IPS-NIHi7 (cell line): ENCODE measurements around the gene VPS16.

Source experiments
- DNase-seq: peaks from one replicate; pipeline ENCODE4 v3.0.0; 2012; ENCODE audit warnings: mixed read lengths; ENCODE audit errors: extremely low spot score

The VPS16 gene

DNA sequence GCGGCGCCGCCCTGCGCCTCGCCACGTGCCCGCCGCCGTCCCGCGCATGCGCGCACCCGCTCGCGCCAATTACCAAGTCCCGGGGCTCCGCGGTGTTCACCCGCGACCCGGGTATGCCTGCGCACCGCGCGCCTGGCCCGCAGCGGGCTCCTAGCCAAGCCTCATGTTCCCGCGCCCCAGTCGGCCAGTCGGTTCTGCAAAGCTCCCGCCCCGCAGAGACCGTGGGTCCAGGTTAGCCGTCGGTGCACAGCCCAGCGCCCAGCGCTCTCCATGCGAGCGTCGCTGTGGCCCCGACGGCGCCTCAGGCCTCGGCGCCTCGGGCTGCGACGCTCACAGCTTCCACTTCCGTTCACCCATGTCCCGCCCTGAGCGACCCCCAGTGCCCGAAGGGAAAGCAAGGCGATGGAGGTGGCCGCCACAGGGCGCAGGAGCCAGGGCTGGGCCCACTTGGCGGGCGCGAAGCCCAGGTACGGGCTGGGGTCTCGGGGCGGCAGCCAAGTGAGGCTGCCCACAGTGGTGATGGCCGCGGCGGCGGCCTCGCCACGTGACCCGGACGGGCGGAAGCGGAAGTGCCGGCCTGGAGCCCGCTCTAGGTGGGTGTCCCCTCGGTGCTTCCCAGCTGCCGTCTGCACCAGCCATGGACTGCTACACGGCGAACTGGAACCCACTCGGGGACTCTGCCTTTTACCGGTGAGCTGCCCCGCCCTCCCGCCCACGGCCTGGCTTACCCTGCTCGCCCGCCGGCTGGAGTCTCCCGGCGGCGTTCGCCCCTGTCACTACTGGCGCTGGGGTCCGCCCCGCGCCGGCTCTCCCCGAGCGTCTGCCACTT, at the start of gene VPS16, which contains the start of gene PCED1A:
TSS of gene VPS16 (plus strand) at position 608 of the 829 bp plus-strand sequence. CDS start at position 638, 30 bp downstream.
TSS of gene PCED1A (minus strand) at position 518 of the 829 bp plus-strand sequence. CDS start 743 bp downstream, outside the sequence.
- peak; percentile 98 for DNase-seq

DNA sequence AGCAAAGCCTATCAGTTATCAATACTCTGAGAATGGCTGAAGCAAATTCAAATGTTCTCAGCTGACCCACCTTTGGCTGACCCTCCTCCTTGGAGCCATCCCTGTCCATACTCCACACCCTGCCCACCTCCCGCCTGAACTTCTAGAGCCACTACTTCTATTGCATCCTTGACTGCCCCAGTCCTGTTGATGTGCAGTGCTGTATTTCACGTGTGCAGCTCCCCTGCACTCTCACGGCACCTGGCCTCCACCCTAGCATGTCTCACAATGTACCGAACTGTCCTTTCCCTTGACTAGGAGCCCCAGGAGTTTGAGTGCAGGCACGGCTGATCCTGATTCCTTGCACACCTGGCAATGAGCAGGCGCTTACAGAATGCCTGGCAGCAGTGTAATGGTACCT, 47.1 kb upstream of the VPS16 start:
- no peak for DNase-seq

DNA sequence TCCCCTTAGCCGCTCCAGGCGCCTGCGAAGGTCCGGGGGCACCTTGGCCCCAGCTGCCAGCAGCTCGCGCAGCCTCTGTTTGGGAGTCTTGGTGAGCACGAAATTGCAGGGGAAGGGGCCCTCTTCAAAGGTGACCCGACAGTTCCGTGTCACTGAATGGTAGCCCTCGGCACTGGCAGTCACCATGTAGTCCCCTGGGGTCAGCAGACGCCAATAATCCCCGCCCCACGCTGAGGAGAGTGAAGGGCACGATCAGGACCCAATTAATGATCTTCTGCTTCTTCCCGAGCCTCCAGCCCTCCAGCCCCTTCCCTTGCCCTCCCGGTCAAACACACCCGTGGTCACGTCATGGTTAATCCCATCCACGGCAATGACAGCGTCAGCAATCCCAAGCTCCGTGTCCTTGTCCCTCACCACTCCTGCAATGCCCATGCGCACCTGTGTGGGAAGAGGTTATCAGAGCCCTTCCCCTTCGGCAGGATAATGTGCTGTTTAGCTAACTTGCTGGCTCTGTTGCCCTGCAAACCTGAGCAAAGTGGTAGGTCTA, 46.3 kb upstream of the VPS16 start:
- DNase-seq = no peak

DNA sequence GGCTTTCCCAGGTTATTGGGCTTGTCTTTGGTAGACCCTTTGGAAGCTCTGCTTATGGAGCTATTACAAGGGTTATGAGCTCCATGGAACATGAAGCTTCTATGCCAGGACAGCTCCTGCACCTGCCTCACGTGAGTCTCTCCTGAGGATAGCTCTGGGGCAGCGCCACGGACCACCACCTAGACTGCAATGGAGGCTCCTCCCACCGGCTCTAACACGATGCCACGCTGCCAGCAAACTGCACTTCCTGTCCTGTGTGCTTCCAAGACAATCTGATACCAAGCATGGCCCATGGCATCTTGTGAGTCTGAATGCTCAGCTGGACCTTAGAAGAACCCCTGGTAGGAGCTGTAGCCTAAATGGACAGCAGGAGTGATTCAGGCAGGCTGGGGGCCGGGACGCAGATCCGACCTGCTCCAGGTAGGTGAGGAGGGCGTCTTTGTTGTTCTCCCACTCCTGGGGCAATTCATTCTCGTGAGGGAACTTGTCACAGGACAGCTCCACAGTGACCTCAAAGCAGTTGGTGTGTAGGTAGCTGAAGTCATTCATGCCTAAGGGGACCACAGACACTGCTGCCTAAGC, 45.6 kb upstream of the VPS16 start:
- no peak for DNase-seq

DNA sequence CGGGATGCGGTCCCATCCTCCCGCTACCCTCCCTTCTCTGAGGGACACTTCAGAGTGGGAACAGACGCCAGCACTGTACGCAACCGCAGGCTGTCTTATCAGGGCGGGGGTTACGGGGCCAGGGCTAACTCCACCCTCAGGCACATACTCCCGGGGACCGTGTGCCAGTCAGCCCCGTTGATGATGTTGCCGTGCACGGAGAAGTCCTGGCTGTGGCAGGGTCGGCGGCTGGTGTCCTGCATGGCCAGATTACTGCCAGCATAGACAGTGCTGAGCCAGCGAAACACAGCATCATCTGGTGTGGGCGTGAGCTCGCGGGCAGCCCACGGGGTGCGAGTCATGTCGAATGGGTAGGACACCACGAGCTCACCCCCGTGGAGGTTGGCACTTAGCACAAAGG, 45.1 kb upstream of the VPS16 start:
- DNase-seq = no peak

DNA sequence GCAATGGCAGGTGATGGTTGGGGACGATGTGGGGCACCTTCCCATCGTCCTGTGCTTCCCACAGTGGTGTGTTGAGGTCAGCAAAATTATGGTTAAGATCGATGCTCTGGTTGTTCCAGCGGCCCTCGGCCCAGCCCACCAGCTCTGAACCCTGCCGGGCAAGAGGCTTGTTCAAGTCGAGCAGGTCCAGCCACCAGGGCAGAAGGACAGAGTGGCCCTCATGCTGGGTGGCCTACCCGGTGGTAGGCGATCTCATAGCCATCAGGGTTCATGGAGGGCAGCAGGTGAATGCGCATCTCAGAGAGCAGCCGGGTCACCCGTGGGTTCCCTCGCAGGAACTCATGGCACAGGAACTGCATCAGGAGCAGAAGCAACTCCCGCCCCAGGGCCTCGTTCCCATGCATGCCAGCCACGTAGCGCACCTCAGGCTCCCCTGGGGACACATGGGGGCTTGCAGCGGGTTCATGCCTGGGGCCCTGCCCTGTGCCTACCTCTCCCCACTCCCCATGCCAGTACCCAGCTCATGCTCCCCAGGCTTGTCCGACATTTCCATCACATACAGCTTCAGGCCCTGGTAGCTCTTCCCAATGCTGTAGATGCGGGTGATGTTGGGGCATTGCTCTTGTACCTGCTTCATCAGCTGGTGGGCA, 44.4 kb upstream of the VPS16 start:
- DNase-seq = no peak

DNA sequence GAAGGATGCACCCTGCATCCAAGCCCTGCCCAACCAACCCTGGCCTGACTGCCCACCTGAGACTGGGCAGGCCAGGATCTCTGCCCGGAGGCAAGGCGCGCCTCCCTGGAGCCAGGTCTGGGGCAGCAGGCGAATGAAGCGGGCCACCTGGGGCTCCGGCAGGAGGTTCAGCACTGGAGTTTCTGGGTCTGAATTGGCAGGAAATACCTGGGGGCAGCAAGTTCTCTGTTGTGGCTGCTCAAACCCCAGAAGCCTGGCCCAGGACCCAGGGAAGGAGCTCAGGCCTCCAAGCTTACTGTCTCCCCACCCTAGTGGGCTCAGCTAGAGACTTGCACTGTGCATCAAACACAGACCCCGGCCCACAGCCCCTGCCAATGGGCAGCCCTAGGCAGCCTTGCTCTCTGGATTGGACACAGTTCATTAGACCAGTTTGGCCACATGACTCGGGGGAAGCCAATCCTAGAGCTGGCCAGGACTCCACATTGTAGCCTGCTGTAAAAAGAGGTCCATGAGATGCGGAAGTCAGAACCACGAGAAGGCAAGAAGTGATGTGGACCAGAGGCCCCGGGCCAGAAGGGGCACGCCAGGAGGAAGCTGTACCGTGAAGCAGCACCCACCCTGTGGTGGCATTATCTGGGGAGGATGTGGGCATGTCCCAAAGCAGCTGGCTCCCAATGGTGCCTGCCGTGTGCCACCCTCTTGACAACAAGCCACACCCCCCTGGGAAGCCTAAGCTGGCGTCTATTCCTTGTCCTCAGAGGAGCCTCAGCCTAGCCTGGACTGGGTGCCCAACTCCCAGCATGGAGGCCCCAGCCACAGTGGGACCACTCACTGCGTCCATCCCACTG, 43.2 kb upstream of the VPS16 start:
- no peak for DNase-seq

DNA sequence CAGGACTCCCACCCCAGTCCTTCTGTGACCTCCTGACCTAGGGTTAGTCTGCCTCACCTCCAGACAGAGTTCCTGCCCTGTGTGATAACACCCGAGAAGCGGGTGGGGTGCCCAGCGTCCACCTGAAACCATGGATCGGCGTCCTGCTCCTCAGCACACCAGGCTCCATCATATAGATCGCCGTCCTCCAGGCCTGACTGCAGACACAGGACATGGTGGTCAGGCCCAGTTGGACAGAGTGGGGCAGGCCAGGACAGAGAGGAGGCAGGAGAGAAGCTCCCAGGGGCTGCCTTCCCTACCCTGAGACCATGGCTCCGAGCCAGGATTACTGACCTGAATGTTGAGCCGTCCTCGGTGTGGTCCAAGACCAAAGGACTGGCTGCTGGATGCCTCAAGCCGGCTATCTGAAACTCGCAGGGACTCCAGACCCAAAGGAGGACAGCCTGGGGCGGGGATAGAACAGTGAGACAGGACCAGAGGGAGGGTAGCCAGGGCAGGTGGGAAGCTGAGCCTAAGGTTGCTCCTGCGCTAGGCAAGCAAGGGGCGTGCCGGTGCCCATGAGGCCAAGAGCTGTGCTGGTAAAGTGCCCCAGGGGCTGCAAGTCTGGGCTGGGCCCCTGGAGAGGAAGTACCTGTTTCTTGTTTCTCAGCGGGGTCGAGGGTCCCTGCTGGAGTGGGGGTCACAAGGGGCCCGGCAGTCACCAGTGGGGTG, 42.3 kb upstream of the VPS16 start:
- no peak for DNase-seq

DNA sequence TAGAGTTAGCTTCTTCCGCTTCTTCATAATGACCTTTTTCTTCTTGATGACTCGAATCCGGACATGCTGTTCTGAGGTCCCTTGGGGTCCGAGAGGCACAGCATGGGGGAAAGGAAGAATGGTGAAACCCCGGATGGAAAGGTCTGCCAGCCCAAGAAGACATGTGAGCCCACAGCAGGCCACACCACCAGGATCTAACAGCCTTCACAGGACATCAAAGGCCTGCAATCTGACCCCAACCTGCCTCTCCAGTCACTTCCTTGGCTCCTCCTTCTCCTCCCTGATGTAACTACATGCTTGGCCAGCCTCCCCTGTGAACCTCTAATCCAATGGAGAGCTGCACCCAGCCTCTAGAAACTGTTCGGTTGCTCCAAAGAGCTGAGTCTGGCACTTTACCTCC, 41.7 kb upstream of the VPS16 start:
- peak; percentile 75 for DNase-seq

DNA sequence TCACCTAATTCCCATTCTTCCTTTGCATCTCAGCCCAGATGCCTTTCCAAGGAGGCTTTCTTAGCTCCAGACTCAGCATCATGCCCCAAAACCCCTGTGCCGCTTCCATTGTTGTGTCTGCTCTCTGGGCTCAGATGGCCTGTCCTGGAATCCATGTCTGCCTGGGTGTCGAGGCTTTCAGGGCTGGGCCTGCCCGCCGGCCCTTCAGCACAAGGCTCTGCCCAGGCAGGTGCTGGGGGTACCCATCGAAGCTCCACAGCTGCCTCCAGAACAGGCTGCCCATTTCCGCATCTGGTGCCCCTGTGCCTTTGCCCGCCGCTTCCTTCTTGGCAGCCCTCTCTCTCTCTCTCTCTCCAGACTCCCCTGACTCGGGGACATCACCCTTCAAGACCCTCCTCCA, 41.3 kb upstream of the VPS16 start:
- DNase-seq = no peak

DNA sequence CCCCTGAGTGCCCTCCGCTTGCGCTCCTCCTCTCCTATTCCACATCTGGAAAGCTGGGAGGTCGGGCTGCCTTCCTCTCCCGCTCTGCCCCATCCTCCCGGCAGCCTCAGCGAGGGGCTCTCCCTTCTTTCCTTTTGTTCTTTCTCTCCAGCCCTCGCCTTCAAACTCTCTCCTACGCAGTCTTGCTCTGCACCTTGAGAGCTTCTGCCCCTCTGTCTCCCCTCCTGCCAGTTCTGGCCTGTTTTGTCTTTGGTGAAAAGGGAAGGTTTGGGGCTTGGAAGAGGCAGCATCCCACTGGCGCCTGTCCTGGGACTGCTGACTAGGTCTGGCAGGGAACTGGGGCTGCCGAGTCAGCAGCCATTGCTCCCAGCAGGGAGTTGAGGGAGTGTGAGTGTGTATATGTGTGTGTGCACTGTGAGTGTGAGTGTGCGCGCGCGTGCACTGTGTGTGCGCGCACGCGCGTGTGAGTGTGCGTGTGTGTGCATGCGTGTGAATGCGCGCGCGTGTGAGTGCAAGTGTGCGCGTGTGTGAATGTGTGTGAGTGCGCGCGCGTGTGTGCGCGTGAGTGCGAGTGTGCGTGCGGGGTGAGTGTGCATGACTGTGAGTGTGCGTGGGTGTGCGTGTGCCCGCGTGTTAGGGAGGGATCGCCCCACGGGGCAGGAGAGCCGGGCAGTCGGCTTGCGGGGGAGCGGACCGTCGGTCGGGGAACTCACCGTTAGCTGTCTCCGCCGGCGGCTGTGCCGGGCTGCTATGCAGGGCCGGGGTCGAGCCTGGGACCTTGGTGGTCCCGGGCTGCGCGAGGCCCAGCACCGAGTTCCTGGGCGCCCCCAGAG, 40.6 kb upstream of the VPS16 start:
- DNase-seq = peak; percentile 62

DNA sequence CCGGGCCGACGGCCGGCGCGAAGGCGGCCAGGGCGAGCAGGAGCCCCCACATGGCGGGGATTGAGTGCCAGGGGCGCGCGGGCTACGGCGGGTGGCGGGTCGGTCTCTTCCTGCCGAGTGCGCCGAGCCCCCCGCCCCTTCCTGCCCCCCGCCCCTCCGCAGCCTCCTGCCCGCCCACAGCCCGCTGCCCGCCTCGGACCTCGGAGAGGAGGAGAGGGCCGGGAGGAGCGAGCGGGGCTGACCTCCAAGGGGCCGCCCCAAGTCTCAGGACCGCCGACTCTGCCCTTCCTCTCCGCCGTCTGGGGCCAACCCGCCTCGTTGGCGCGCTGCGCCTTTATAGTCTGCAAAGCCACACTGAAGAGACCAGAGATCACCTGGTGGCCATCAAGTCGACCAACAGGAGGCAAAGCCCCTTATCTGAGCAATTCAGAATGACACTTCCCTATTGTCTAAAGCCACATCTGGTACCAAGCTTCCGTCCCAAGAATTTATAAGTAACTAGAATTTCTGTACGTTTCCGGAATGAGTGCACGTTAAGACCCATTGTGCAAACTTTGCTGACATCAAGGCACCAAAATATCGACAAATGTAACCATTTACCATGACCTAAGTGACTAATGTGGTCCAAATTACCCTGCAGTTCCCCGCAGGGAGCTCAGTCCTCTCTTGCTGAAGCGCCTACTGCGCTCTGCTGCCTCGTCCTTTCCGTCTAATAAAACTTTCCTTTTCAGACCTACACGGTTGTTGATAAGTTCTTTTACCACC, 39.8 kb upstream of the VPS16 start, which contains the start of gene CPXM1:
TSS of gene CPXM1 (minus strand) at position 107 of the 765 bp plus-strand sequence. CDS start at position 52, 55 bp downstream.
- peak; percentile 86 for DNase-seq

DNA sequence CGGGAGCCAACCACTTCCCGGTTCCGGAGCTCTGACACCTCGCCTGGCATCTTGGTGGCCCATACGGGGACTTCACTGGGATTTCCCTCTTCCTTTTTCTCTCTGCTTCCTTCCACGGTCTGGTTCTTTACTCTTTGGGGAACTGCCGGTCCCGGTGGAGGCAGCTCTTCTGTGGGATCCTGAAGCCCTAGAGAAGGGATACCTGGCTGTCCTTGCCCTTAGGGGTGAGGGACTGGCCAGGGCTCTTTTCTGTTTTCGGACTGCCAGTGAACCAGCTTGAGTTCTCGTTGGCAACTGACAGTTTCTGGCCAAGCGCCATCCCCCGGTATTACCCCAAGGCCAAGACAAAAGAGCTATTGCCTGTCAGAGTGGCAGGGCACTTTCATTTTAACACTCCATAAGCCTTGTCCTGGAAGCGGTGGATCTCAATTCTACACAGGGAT, 39.2 kb upstream of the VPS16 start:
- no peak for DNase-seq

DNA sequence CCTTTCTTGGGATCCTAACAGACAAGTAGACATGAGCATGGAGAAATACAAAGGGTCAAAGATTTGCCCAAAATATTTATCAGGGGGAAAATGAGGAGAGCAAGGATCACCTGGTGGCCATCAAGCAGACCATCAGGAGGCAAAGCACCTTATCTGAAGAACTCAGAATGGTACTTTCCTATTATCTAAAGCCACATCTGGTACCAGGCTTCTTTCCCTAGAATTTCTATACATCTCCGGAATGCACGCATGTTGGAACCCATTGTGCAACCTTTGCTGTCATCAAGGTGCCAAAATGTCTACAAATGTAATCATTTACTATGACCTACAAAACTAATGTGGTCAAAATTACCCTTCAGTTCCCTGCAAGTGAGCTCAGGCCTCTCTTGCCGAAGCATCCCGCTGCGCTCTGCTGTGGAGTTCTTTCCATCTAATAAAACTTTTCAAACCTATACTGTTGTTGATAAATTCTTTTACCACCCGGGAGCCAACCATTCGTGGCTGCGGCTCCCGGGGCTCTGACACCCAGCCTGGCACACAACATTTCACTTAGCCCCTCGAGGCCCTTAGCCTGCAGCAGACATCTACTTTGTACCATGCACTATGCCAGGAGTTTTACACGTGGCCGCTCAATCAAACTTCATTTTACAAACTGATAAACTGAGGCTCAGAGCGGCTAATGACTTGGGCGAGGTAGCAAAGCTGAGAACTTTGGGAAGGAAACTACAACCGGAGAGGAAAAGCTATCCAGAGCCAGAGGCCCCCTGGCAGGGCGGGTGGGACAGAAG, 36.3 kb upstream of the VPS16 start:
- no peak for DNase-seq

DNA sequence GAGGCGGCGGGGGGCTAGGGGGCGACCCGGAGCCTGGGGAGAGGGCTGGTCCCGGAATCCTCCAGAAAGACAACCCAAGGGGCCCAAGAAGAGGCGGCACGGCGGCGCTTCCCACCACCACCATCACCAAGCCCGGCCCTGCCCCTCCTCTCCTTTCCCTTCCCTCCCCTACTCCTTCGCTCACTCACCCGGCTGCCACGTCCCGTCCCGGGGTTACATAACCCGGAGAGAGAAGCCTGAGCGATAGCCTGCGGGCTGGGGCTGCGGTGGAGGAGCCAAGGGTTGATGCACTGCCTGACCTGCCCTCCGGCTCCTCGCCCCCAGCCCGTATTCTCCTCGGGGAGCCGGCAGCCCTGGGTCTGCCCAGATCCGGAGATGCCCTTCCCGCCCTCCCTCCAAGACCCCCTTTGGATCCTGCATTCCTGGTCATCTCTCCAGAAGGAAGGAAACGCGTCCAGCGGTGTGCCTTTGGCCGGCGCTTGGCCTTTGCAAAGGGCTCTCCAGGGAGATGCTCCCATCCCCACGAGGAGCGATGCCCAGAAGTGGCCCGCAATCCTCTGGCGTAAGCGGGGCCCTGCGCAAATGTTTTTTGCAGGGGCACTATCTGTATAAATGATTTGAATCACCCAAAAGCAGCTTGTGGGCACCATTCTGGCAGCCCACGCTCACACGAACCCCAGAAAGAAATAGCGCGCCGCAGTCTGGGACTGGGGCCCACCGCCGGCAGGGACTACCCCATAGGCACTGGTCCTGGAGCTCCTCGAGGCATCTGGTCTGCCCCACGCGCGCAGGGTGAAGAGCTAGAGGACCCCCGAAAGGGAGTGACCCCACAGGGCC, 35.5 kb upstream of the VPS16 start:
- peak; percentile 60 for DNase-seq

DNA sequence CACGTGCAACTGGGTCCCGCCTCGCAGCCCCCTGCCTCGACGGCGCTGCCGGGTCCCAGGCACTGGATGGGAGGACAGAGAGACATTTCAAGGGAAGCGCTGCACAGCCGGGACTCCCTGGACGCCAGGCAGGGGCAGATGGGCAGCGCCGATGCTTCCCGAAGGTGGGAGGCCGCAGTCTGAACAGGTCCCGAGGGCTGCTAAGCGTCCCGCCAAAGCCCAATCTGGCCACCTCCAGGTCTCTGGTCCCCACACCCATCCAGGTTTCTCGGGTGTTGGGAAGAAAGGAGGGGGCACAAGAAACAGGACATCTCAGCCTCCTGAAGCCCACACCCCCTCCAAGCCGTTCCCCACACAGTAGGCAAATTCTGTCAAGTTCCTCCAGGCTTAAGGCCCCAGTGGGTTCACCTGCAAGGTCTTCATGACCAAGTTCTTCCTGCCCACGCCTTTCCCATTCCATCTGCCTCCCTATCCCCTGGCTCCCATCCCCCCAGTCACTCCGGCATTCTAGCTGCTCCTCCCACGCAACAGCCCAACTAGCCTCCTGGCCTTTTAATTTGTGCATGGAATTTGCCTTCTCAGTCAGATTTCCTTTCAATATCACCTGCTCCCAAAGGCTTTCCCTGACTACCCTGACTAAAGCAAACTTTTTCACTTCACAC, 34.7 kb upstream of the VPS16 start:
- peak; percentile 58 for DNase-seq

DNA sequence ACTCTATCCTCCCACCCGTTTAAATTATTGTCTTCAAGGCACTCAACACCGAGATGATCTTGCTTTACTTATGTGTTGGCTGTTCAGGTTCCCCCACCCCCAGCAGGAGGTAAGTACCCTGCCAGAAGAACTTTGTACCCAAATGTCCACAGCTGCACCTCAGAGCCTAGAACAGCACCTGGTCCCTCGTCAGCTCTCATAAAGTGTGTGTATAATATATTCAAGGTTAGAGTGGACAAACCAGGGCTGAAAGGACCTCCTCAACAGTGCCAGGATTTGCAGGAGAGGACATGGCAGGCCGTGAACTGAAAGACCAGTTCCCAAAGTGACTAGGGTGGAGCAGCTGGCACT, 34.2 kb upstream of the VPS16 start:
- DNase-seq = no peak
